Suppressor macrophage treated with lipopolysaccharide for 4 hours (primary cell): ENCODE measurements around the gene ATXN2.
"Not testable (repeated sequence)": the region's sequence is repeated elsewhere in the genome, so short reads cannot be mapped to it uniquely, and the experiment has no call there.

Experiments used
- DNase-seq: peaks from one replicate; pipeline ENCODE4 v3.0.0-alpha.2; 2020

Gene ATXN2

DNA sequence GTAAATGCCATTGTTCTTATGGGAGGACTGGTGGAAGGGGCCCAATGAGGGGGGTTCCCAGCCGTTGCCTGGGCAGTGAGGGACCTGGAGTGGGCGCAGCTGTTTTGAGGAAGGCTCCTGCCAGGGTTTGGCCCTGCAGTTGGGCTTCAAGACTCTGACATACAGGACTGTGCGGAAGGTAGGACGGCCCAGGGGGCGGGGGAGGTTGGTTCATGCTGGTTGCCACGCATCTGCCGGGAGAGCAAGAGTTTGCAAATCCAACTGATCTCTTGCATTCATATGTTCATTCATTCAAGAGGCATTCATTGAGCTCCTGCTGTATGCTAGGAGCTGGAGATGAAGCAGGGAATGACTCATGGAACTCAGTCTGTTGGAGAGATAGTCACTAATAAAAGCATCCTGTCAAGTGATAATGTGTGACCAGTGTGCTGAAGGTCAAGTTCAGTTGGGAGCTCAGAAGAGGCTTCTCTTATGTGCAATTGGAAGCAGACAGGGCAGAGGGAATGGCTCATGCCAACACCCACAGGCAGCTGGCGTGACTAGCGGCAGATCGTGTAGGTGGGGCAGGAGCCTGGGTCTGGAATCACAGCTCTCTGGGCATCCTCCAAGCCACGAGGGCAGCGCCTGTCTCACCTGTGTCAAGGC is 185.6 kb downstream of the ATXN2 start:
- DNase-seq: peak; percentile 83

DNA sequence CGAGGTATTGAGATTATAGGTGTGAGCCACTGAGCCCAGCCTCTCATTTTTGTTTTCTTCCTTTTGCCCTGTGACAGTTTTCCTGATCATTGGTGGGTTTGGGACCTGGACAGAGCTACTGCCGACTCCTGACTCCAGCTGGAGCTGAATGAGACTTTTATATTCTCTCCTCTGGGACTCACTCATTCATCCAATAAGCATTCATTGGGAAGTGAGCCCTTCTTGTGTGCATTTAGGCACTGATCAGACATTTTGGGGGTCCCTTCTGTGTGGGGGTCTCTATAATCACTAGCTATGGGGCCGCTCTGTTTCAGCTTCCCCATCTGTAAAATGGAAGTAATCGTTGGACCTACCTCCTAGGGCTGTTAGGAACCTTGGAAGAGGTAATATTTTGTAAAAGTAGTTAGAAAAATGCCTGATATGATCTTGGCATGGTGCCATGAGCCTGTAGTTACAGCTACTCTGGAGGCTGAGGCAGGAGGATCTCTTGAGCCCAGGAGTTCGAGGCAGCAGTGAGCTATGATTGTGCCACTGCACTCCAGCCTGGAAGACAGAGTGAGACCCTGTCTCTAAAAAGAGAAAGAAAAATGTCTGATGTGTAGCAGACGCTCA is 186.2 kb downstream of the ATXN2 start:
- no peak for DNase-seq

DNA sequence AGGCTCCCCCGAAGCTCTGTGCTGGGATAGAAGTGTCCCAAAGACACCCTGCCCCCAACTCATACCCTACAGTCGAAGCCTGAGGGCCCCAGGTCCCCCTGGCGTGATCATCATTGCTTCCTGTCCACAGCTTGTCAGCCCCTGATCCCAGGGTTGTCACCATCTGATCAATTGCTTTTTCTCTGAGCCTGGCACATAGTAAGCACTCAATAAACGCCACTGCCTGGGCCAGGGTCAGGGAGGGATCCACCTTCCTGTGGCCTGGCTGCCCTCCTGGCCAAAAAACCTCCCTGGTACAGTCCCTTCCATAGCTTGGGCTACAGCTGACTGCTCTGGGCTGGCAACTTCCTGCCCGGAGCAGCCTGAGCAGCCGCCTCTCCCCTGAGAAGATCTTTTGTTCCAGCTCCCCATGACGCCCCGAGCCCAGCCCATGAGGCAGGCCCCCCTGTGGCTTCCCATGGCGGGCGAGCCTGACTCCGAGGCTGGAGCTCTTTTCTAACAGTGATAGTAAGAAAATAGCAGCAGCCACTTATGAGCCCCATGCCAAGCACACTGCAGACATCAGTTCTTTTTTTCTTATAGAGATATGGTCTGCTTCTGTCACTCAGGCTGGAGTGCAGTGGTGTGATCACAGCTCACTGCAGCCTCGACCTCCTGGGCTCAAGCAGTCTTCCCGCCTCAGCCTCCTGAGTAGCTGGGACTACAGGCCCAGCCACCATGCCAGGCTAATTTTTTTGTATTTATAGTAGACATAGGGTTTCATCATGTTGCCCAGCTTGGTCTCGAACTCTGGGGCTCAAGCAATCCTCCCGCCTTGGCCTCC is 186.9 kb downstream of the ATXN2 start:
- DNase-seq: no peak

DNA sequence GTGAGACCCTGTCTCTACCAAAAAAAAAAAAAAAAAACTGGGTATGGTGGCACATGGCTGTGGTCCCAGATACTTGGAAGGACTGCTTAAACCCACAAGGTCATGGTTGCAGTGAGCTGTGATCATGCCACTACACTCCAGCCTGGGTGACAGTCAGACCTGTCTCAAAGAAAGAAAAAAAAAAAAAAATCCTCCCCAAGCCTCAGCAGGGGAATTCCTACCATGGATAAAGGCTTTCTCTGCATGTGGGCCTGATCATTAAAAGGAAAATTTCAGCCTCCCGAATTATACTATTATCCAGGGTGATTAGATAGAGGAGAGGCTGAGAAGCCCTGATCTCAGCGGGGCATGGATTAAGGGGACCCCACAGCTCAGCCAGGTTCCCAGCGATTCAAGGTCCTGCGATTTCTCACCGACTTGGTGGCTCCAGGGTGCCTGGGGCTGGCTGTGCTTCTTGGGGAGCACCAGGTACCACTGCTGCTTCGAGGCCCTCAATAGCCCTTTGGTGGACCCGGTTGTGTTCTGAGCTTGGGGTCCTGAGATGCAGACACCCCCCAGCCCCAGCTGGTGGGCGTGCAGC is 187.8 kb downstream of the ATXN2 start:
- DNase-seq: no peak

DNA sequence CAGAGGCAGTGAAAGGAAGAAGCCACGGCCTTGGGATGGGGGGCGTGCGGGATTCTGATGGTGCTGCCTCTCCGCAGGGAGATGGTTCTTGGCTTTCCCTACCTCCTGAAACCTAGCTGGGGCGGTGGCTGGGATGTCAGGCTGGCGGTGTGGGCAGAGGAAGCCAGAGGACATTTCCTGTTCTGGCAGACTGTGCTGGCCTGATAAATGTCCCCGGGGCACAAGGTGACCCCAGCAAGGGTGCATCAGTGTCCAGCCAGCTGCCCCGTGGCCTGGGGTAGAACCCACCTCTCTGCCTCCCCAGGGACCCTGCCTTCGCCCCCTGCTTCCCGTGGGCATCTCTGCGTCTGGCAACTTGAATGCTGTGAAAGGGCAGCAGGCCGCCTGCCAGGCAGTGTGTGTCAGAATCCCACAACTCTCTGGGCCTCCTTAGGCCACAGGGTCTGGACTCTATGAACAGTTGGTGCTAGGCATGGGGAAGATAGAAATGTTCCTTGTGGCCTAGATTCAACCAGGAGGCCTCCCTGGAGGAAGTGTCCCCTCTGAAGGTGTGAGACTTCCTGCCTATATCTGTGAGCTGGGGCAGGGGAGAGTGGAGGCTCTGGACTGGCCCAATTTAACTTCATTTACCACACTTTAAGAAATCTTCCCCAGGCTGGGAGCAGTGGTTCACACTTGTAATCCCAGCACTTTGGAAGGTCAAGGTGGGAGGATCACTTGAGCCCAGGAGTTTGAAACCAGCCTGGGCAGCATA is 188.5 kb downstream of the ATXN2 start:
- no peak for DNase-seq

DNA sequence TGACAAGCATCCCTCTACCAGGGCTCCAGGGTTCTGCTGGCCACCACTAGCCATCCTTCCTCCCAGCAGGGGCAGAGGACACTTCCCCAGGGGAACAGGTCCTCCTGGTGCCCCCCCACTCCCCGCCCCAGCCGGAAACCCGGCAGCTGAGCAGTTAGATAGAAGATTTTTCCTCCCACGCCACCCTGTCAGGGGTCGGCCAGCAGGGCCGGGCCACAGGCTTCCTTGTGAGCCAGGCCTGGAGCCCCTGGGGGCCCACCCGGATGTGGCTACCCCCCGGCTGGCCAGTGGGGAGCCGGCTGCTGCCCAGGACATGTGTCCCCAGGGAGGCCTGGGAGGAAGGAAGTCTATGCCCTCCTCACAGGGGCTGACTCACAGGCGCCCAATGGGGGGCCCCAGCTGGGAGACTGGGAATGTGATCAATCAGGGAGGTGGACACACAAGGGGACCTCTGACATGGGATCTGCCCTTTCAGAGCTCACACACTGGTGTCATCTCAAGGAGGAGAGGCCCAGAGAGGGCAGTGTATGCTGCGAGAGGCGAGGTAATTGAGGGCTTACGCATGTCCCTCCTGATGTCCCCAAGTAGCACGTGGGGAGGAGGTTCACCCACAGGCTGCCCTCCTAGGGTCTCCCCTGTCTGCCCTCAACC is 189.2 kb downstream of the ATXN2 start:
- peak; percentile 65 for DNase-seq

DNA sequence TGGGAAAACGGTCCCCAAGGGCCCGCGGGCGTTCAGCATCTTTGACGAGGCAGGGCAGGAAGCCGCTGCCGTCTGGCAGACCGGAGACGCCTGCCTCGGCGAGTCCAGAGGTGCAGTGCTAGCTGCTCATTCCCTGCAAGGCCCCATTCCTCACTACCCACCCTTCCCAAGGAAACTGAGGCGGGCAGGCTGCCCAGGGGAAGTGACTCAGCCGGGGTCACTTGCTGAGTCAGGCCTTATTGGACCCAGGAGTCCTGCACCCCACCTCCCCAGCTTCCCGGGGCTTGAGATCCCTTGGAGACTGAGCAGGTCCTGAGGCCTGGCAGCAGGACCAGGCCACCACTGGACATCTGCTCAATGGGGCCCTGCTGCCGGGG is 189.7 kb downstream of the ATXN2 start:
- DNase-seq: no peak

DNA sequence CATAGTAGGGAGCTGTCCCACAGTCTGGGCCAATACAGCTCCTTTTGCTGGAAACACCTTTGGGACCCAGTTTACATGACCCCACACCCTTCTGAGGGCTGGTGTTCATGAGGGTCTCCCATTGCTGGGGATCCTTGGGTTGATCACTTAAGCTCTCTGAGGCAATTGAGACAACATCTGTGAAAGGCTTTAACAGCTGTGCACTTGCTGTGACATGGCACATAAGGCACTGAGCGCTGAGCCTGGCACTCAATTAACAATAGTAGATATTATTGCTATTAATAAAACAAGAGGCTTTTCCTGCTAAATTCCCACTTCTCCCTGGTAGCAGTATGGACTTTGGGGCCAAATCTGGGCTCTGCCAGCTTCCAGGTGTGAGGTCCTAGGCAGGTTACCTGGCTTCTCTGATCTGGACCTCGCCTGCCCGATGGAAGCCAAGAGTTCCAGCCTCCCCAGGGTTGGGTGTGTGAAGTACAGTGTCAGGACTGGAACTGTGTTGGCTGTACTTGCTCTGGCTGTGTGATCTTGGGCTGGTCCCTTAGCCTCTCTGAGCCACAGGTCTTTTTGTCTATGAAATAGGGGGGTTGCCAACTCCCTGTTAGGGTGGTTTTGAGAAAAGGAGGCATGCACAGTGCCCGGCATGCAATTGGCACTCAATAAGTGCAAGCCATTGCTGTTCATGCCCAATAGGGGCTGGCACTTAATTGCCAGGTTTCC is 190.3 kb downstream of the ATXN2 start:
- DNase-seq: no peak

DNA sequence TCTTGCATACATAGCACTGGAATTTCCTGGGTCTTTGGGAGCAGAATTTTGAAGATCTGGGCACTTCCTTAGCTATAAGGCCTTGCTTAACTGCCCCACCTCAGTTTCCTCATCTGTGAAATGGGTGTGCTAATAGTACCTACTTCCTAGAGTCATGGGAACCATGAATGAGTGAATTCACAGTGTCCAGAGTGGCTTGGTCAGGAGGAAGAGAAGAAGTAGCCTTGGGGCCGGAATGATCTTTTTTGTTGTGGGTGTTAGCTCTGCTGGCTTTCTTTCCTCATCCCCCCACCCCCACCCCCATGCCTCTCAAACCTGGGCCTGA is 191.0 kb downstream of the ATXN2 start:
- peak; percentile 83 for DNase-seq

DNA sequence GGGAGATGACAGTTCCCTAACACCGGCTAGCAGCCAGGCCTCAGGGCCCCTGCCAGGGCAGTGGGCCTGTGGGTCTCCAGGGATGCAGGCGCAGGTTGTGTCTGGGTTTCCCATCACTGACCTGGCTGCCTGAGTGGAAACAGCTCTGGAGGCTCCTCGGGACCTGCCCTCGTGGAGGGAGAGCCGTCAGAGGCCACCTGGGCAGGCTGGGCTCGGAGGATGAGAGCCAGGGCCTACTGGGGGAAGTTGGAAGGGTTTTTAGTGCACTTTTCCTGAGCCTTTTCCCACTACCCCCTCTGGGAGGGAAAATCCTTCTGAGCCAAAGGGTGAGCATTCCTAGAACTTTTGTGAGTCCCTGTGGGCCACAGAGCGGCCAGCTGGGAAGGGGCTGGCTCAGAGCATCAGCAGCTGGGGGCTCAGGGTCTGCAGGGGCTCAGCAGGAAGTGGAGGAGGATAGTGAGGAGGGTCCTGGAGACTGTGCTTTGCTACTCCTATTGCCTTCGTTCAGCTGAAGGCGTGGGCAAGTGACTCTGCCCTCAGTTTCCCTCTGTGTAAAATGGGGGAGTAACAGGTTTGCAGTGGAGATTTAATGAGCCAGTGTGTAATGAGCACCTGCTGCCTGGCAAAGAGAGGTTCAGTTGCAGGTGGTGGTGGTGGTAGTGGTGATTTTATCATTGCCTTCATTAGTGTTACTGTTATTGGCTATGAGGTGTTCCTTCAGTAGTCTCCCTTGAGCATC is 191.6 kb downstream of the ATXN2 start:
- DNase-seq: no peak

DNA sequence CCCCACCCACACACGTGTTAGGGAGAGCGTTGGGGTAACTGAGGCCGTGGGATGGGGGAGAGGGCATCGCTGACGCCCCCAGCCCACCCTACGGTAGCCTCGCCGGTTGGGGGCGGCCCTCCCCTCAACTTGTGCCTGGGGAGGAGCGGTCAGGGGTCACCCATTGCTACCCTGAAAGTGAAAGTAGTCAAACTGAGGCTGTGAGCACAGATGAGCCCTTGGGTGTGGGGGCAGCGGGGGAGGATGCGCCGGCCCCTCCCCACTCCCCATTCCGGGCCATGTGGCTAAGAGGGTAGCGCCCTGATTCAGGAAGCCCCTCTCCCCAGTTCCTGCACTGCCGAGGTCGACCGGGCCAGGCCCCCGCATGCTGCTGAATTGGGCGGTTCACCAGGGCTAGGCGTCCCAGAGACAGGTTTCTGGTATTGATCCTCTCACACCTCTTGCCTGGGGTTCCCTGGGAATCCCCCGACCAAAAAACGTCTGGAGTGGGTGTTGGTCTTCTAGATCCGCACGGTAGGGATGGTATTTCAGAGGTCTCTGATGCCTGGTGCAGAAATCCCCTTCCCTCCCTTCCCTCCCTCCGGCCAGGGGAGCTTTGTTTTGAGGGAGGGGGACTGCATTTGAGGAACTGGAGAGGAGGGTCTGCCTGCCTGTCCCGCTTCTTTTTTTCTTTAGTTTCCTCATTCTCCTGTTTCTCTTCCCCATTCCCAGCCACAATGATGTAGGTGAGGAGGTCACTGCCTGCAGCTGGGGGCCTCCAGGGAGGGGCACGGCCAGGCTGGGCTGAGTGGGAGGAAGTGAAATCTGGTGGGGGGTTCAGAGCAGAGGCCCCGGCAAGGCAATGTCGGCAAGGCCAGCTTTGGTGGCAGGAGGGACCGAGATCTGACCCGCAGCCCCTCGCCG is 192.4 kb downstream of the ATXN2 start:
- peak; percentile 93 for DNase-seq

DNA sequence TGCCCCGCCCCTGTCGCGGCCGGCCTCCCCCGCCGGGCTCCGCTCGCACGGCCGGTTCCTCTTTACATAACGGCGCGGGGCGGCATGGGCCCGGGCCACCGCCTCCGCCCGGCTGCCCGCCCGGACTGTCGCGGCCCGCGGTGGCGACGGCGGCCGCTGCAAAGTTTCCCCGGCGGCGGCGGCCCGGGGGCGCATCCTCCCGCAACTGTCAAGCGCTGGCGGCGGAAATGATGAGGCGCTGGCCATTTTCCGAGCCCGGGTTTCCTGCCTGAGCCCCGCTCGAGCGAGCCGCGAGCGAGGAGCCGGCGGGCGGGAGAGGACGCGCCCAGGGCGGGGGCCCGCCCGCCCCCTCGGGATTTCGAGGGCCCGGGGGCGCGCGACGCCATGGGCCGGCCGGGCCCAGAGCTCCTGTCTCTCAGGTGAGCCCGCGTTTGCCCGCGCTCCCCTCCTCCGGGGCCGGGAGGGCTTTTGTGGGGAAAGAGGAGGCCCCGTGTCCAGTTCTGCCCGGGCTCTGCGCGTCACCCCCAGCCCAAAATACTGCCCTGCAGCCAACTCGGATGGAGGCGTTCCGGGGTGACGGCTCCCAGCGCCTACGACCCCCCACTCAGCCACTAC is 193.1 kb downstream of the ATXN2 start, which contains the start of gene SH2B3:
Gene SH2B3, plus strand, starts transcription at position 65 of the 615 bp plus-strand sequence. CDS start 12,223 bp downstream, outside the sequence.
- no peak for DNase-seq

DNA sequence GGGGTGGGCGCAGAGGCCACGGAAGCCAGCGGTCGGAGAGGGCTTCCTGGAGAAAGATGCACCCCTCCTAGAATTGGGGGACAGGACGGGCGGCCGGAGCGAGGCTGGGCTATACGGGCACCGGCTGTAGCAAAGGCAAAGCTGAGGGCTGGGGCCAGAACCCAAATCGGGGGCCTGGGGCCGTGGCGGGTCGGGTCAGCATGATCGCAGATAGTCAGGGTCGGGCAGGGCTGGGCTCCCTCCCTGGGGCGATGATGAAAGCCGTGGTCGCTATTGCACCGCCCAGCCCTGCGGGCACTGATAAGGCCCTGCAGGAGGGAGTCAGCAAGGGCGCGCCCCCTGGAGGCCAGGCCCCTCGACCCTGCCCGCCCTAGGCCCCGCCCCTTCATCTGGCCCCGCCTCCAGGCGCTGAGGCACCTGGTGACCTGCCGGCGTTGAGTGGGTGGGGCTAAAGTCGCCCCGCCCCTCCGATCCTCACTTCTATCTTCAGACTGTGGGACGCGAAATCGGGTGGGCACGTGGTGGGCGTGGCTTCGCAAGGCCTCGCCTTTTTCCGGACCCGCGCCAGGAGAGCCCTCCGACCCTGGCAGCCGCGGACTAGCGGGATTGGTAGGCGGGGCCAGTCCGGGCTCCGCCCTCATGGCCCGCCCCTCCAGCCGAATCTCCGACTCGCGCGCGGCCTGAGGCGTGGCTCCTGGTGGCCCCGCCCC is 193.8 kb downstream of the ATXN2 start:
- DNase-seq: peak; percentile 97

DNA sequence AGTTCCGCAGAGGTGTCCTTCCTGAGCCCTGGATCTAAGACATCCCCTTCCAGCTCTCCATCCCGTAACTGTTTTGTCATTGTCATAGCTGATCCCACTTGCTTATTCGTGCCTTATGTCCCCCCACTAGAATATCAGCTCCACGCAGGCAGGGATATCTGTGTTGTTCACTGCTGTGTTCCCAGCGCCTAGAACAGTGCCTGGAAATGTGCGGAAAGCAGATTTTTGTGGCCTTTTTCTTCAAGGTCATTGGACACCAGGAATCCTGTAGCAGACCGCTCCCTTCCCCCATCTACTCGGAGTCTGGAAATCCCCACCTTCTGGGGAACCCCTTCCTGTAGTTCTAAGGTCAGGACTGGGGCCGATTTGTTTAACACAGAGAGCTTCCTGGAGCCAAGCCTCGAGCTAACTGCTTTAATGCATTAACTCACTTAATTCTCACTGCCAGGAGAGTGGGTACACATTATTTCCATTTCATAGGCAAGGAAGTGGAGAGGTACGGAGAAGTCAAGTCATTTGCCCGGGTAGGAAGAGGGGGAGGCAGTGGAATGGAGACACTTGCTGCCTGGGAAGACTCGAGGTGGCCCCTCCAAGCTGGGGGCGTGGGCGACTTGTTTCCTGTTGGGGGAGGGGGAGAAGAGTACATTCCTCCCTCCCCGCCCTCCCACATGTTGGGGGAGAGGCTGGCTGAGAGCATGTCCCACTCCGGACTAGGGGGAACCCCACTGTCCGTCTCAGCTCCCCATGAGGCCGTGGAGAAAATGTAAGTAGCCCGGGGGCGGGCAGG is 194.6 kb downstream of the ATXN2 start:
- DNase-seq: peak; percentile 71

DNA sequence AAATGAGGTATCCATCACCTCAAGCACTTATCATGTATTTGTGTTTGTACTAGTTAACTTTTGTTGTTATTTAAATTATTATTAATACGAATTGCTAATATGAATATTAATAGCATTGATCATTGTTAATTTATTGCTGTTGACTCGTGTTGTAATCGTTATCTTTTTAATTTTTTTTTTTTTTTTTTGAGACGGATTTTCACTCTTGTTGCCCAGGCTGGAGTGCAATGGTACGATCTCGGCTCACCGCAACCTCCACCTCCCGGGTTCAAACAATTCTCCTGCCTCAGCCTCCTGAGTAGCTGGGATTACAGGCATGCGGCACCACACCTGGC is 196.7 kb downstream of the ATXN2 start:
- DNase-seq: not testable (repeated sequence)
